PFSK-1 (cell line): ENCODE results near the gene GABPA.

ENCODE experiments used
- FOXP2 ChIP-seq: optimal IDR thresholded peaks from 2 replicates; pipeline ENCODE3; 2011; ENCODE audit warnings: borderline replicate concordance, control low read depth, inconsistent platforms; ENCODE audit not compliant: insufficient read depth; ENCODE audit errors: extremely low read length, extremely low read depth
- POLR2AphosphoS5 ChIP-seq: IDR thresholded peaks from 2 replicates; pipeline ENCODE4 v1.6.1; 2012; ENCODE audit warnings: low read depth, mild to moderate bottlenecking, control low read depth, low read length, moderate library complexity
- SIN3A ChIP-seq: IDR thresholded peaks from 2 replicates; pipeline ENCODE4 v1.6.1; 2012; ENCODE audit warnings: mild to moderate bottlenecking, low read length, moderate library complexity, borderline replicate concordance; ENCODE audit not compliant: insufficient read depth
- TAF1 ChIP-seq: IDR thresholded peaks from 2 replicates; pipeline ENCODE4 v1.6.1; 2012; ENCODE audit warnings: low read length, control low read depth, borderline replicate concordance; ENCODE audit not compliant: insufficient read depth
- TF ChIP-seq, protein P1 (sequence below), 2 experiments: IDR thresholded peaks; 2 replicates each; pipeline versions ENCODE4 v1.6.1 to v1.8.0; 2011 to 2012; ENCODE audit warnings: low read depth in 2 of 2, low read length in 2 of 2, control low read depth in 1 of 2, inconsistent platforms in 1 of 2, mild to moderate bottlenecking in 1 of 2, moderate library complexity in 1 of 2; ENCODE audit not compliant: insufficient read depth in 1 of 2

GABPA gene

DNA sequence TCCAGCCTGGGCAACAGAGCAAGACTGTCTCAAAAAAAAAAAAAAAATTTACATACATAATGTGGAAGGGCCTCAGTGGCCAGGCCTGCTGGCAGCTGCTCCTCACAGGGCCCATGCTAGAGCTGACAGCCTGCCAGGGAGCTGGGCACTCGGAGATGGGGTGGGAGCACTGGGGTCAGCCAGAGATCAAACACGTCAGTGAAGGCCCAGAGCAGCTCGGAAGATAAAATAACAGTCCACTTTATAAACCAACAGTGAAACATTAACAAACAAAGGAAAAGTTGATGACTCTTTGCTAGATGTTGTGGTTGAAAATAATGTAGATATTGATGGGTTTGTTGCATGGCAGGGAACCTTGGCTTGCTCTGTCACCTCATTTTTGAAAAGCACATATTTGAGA is 42.8 kb upstream of the GABPA start:
- no peak for TF ChIP-seq TAF1
- TF ChIP-seq POLR2AphosphoS5 = no peak
- no peak for TF ChIP-seq FOXP2
- TF ChIP-seq SIN3A = no peak
- TF ChIP-seq, protein P1, sequence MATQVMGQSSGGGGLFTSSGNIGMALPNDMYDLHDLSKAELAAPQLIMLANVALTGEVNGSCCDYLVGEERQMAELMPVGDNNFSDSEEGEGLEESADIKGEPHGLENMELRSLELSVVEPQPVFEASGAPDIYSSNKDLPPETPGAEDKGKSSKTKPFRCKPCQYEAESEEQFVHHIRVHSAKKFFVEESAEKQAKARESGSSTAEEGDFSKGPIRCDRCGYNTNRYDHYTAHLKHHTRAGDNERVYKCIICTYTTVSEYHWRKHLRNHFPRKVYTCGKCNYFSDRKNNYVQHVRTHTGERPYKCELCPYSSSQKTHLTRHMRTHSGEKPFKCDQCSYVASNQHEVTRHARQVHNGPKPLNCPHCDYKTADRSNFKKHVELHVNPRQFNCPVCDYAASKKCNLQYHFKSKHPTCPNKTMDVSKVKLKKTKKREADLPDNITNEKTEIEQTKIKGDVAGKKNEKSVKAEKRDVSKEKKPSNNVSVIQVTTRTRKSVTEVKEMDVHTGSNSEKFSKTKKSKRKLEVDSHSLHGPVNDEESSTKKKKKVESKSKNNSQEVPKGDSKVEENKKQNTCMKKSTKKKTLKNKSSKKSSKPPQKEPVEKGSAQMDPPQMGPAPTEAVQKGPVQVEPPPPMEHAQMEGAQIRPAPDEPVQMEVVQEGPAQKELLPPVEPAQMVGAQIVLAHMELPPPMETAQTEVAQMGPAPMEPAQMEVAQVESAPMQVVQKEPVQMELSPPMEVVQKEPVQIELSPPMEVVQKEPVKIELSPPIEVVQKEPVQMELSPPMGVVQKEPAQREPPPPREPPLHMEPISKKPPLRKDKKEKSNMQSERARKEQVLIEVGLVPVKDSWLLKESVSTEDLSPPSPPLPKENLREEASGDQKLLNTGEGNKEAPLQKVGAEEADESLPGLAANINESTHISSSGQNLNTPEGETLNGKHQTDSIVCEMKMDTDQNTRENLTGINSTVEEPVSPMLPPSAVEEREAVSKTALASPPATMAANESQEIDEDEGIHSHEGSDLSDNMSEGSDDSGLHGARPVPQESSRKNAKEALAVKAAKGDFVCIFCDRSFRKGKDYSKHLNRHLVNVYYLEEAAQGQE (IDR thresholded peaks at IDR 0.05; ENCODE audit: insufficient read depth in 1 of 2, low read depth in 2 of 2, low read length in 2 of 2) = no peak

DNA sequence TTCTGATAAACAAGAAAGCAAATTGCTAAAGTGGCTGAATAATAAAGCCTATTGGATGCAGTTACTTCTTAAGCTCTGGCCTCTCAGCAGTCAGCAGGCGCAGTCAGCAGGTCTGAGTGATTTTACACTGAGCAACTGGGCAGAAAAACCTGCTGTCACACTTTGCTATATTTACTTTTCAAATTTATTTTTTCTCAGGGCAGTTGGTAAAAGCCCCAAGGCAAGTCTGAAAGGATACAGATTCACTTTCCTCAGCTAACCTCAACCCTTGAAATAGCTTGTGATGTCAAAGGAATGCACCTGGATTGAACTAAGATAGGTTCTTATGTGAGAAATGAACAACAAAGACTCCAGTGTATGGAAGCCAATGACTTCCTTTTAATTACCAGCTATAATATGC is 34.0 kb upstream of the GABPA start:
- TF ChIP-seq SIN3A (no peak), FOXP2 (no peak), TAF1 (no peak), POLR2AphosphoS5 (no peak)
- TF ChIP-seq, protein P1 (IDR thresholded peaks at IDR 0.05; ENCODE audit: insufficient read depth in 1 of 2, low read depth in 2 of 2, low read length in 2 of 2) = no peak

DNA sequence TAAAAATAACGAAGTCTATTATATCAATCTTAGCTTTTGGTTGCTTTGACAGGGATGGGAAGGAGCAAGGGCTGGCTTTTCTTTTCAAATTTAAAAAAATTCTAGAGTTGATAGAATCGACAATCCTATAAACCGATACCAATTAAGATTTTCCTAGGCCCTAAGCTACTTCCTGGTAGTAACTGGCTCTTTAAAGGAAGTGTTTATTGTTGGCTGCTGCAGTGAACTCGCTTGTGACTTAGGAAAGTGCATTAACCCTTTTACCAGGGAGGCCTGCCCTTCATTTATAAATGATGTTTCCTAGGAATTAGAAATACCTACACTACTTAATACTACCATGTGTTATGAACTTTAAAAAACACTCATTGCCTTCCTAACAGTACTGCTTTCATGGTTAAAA is 33.2 kb upstream of the GABPA start:
- TF ChIP-seq POLR2AphosphoS5 (no peak), SIN3A (no peak), FOXP2 (no peak), TAF1 (no peak)
- TF ChIP-seq, protein P1 (IDR thresholded peaks at IDR 0.05; ENCODE audit: insufficient read depth in 1 of 2, low read depth in 2 of 2, low read length in 2 of 2) = no peak

DNA sequence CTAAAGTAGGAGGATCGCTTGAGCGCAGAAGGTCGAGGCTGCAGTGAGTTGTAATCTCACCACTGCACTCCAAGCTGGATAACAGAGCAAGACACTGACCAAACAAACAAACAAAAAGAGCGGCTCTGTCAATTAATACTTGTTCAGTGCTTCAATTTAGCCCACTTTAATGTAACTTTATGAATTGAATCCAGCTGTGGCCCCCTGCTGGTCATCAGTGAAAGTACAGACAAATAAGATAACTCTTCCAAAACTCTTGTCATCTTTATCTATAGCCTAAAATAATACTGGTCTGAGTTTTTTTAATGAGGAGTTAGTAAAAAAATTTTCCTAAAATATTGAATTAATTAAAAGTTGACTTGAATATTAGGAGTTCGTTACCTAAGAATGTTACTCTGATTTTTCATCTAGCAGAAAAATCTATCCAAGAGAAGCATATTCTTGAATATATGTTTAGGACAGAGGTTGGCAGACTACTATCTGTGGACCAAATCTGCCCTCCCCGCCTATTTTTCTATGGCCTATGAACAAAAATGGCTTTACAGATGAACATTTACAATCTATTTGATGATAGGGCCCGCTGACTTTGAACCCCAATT is 26.2 kb upstream of the GABPA start:
- no peak for TF ChIP-seq SIN3A
- no peak for TF ChIP-seq POLR2AphosphoS5
- no peak for TF ChIP-seq TAF1
- TF ChIP-seq FOXP2 = no peak
- TF ChIP-seq, protein P1 (IDR thresholded peaks at IDR 0.05; ENCODE audit: insufficient read depth in 1 of 2, low read depth in 2 of 2, low read length in 2 of 2) = no peak

DNA sequence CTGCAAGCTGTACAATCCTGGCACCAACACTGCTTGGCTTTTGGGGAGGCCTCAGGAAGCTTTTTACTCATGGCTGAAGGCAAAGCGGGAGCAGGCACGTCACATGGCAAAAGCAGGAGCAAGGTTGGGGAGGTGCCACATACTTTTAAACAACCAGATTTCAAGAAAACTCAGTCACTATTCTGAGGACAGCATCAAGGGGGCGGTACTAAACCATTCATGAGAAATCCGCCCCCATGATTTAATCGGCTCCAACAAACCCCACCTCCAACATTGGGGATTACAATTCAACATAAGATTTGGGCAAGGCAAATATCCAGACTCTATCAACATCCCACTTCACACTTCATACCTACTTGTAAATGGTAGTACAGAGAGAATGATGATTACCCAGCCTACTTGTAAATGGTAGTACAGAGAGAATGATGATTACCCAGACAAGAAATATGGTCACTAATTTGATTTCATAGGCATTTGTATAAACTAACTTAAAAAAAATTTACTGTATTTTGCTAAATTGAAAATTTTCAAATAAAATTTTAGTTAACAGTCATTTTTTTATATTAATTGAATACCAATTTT is 25.0 kb upstream of the GABPA start:
- TF ChIP-seq TAF1 (no peak), FOXP2 (no peak), SIN3A (no peak), POLR2AphosphoS5 (no peak)
- TF ChIP-seq, protein P1 (IDR thresholded peaks at IDR 0.05; ENCODE audit: insufficient read depth in 1 of 2, low read depth in 2 of 2, low read length in 2 of 2) = no peak
